ENCODE results near the gene COX6A2.

DNA sequence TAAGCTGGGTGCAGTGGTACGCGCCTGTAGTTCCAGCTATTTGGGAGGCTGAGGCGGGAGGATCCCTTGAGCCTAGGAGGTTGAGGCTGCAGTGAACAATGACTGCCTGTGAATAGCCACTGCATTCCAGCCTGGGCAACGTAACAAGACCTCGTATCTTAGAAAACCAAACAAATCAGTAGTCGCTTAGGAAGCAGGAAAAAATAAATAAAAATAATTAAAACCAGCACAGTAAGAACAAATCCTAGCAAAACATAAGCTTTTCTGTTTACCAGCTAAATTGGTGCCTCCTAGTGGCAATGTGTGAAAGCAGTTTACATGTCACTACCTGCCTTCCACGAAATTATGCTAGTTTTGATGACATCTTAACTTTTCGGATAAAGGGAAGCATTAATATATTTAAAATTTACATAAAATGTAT, 32.4 kb upstream of the COX6A2 start:
- no peak for TF ChIP-seq POLR2AphosphoS5 (IDR thresholded peaks at IDR 0.05)
- TF ChIP-seq, protein P1, sequence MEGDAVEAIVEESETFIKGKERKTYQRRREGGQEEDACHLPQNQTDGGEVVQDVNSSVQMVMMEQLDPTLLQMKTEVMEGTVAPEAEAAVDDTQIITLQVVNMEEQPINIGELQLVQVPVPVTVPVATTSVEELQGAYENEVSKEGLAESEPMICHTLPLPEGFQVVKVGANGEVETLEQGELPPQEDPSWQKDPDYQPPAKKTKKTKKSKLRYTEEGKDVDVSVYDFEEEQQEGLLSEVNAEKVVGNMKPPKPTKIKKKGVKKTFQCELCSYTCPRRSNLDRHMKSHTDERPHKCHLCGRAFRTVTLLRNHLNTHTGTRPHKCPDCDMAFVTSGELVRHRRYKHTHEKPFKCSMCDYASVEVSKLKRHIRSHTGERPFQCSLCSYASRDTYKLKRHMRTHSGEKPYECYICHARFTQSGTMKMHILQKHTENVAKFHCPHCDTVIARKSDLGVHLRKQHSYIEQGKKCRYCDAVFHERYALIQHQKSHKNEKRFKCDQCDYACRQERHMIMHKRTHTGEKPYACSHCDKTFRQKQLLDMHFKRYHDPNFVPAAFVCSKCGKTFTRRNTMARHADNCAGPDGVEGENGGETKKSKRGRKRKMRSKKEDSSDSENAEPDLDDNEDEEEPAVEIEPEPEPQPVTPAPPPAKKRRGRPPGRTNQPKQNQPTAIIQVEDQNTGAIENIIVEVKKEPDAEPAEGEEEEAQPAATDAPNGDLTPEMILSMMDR (IDR thresholded peaks at IDR 0.05), result peak in 2 of 3 donors; percentile 38 to 44

Measured in breast epithelium (tissue), 3 donors.